OCI-LY1 (cell line): Measurements from ENCODE around the gene TNFAIP8L3.

Source experiments
- H2AFZ ChIP-seq: fragments of 200-600 bp; sonication (generic), shearing (Covaris generic); 2 replicates; pipeline ENCODE4 v1.6.0; 2014; ENCODE audit warnings: antibody characterized with exemption, mild to moderate bottlenecking, low read length
- H3F3A ChIP-seq: fragments of 200-600 bp; sonication (generic), shearing (Covaris generic); 2 replicates; pipeline ENCODE4 v1.6.0; 2014; ENCODE audit warnings: mild to moderate bottlenecking, antibody characterized with exemption, low read length, moderate library complexity; ENCODE audit not compliant: insufficient read depth
- H3K27ac ChIP-seq: fragments of 200-600 bp; sonication (generic); 2 replicates; pipeline ENCODE4 v1.5.1; 2014; ENCODE audit warnings: low read length, mixed run types, mild to moderate bottlenecking, low read depth; ENCODE audit not compliant: poor library complexity, severe bottlenecking
- H3K27me3 ChIP-seq: fragments of 200-600 bp; sonication (generic); 2 replicates; pipeline ENCODE4 v1.6.0; 2014; ENCODE audit warnings: antibody characterized with exemption, mild to moderate bottlenecking, low read length, moderate library complexity; ENCODE audit not compliant: insufficient read depth
- H3K36me3 ChIP-seq: fragments of 200-600 bp; sonication (generic); 2 replicates; pipeline ENCODE4 v1.6.1; 2014; ENCODE audit warnings: mild to moderate bottlenecking, antibody characterized with exemption, low read length, moderate library complexity, mixed read lengths; ENCODE audit not compliant: insufficient read depth
- H3K4me1 ChIP-seq: fragments of 200-600 bp; sonication (generic); 2 replicates; pipeline ENCODE4 v1.5.1; 2014; ENCODE audit warnings: mild to moderate bottlenecking, low read length, moderate library complexity; ENCODE audit not compliant: insufficient read depth, severe bottlenecking
- H3K4me2 ChIP-seq: fragments of 200-600 bp; sonication (generic), shearing (Covaris generic); 2 replicates; pipeline ENCODE4 v1.6.1; 2014; ENCODE audit warnings: low read length
- H3K4me3 ChIP-seq: fragments of 200-600 bp; sonication (generic); 2 replicates; pipeline ENCODE4 v1.5.1; 2014; ENCODE audit warnings: low read length, low read depth, mild to moderate bottlenecking, mixed read lengths; ENCODE audit not compliant: poor library complexity, severe bottlenecking
- H3K79me2 ChIP-seq: fragments of 200-600 bp; shearing (Covaris generic); 2 replicates; pipeline ENCODE4 v1.6.1; 2016; ENCODE audit warnings: mixed run types, low read length, mixed read lengths; ENCODE audit not compliant: insufficient read depth
- H3K9ac ChIP-seq: fragments of 200-600 bp; sonication (generic), shearing (Covaris generic); 2 replicates; pipeline ENCODE4 v1.6.1; 2014; ENCODE audit warnings: mild to moderate bottlenecking, low read length, mixed read lengths
- H3K9me2 ChIP-seq: fragments of 200-600 bp; sonication (generic), shearing (Covaris generic); 2 replicates; pipeline ENCODE4 v1.6.1; 2014; ENCODE audit warnings: low read depth, mild to moderate bottlenecking, low read length, mixed read lengths
- H3K9me3 ChIP-seq: fragments of 200-600 bp; shearing (Covaris generic); 2 replicates; pipeline ENCODE4 v1.6.1; 2014; ENCODE audit warnings: low read length, mixed read lengths
- H4K20me1 ChIP-seq: fragments of 200-600 bp; sonication (generic), shearing (Covaris generic); 2 replicates; pipeline ENCODE4 v1.6.0; 2016; ENCODE audit warnings: mild to moderate bottlenecking, low read length; ENCODE audit not compliant: insufficient read depth
- EZH2 ChIP-seq: fragments of 200-600 bp; sonication (generic), shearing (Covaris generic); IDR thresholded peaks from 2 replicates; pipeline ENCODE4 v1.8.0; 2017; ENCODE audit warnings: borderline replicate concordance, mixed run types, mild to moderate bottlenecking, antibody characterized with exemption, low read length, moderate library complexity, mixed read lengths
- TF ChIP-seq, protein P1 (sequence below): fragments of 200-600 bp; sonication (generic), shearing (Covaris generic); IDR thresholded peaks from 2 replicates; pipeline ENCODE4 v1.5.1; 2017; ENCODE audit warnings: mild to moderate bottlenecking, antibody characterized with exemption, low read length, moderate library complexity, mixed read lengths

TNFAIP8L3 gene

DNA sequence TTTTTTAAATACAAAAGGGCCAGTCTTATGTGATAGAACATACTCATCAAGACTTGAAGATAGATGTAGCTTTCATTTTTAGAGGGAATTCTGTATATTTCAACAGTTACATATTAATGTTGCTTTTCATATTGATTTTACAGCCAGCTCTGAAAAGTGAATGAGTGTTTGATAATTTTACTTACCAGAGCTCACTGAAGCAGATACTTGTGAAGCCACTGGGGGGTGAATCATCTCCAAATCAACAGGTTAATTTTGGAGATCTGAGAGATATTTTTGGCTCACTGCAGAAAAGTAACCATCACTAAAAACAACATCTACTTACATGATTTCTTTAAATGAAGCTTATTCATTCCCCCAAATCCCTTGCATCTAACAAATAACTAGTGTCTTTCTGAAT lies 24.7 kb downstream of the TNFAIP8L3 start:
- Histone ChIP-seq H3K79me2 (no peaks in the 10 kb centered on the region), H3F3A (no peaks in the 10 kb centered on the region)
- no peak for TF ChIP-seq EZH2
- TF ChIP-seq, protein P1, sequence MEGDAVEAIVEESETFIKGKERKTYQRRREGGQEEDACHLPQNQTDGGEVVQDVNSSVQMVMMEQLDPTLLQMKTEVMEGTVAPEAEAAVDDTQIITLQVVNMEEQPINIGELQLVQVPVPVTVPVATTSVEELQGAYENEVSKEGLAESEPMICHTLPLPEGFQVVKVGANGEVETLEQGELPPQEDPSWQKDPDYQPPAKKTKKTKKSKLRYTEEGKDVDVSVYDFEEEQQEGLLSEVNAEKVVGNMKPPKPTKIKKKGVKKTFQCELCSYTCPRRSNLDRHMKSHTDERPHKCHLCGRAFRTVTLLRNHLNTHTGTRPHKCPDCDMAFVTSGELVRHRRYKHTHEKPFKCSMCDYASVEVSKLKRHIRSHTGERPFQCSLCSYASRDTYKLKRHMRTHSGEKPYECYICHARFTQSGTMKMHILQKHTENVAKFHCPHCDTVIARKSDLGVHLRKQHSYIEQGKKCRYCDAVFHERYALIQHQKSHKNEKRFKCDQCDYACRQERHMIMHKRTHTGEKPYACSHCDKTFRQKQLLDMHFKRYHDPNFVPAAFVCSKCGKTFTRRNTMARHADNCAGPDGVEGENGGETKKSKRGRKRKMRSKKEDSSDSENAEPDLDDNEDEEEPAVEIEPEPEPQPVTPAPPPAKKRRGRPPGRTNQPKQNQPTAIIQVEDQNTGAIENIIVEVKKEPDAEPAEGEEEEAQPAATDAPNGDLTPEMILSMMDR, result no peak

DNA sequence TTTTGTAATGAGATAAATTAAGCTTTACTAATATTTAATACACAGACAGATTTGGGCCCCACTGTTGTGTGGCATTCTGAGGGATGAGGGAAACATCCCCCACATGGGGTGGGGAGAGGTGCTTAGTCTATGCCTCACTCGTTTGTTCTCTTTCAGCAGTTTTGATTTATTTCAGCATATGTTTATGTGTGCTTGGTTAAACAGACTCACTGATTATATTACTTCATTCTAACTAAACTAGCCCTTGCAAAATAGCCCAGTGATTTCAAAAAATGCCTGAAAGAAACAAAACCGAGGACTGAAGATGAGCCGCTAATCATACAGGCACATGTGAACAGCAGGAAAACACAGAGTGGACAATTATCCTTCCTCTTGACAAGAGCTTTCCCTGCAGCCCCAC lies 27.2 kb downstream of the TNFAIP8L3 start:
- Histone ChIP-seq H3K4me1 (no peaks in the 10 kb centered on the region), H3K36me3 (no peaks in the 10 kb centered on the region), H3K79me2 (no peaks in the 10 kb centered on the region), H3K27me3 (no peaks in the 10 kb centered on the region), H3K4me2 (no peak overlapping the region), H3K4me3 (no peak overlapping the region), H3K9ac (no peak overlapping the region), H2AFZ (no peak overlapping the region), H3F3A (no peaks in the 10 kb centered on the region), H3K9me2 (no peaks in the 10 kb centered on the region), H3K27ac (no peak overlapping the region), H3K9me3 (no peaks in the 10 kb centered on the region), H4K20me1 (no peaks in the 10 kb centered on the region)
- no peak for TF ChIP-seq EZH2
- TF ChIP-seq, protein P1, result no peak

More for the DNA sequence above, 24.7 kb downstream of the TNFAIP8L3 start:
- Histone ChIP-seq H3K27me3 (no peaks in the 10 kb centered on the region), H3K36me3 (no peaks in the 10 kb centered on the region), H3K9me2 (no peaks in the 10 kb centered on the region), H3K4me3 (no peak overlapping the region), H3K4me1 (no peaks in the 10 kb centered on the region), H4K20me1 (no peaks in the 10 kb centered on the region), H3K27ac (no peak overlapping the region), H3K4me2 (no peak overlapping the region), H3K9me3 (no peaks in the 10 kb centered on the region), H2AFZ (no peak overlapping the region), H3K9ac (no peak overlapping the region)

DNA sequence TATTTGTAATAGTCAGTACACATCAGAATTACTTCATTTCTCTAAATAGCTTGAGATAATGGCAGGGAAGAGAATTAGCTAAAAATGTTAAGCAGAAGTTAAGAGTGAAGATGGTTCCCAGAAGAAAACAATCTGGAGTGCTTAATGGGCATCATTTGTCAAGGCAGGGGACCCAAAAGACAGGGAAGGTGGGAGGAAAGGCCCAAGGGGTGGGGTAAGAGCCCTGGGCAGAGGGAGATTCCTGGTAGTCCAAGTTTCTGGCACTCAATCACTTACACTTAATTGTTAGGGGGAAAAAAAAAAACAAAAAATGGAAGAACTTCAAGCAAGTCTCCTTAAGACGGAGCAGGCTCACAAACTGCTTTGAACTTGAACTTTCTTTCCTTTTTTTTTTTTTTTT lies 28.9 kb downstream of the TNFAIP8L3 start:
- Histone ChIP-seq H2AFZ (no peak overlapping the region), H3K27ac (no peak overlapping the region), H3K4me3 (no peak overlapping the region), H3K36me3 (no peaks in the 10 kb centered on the region), H3F3A (no peaks in the 10 kb centered on the region), H3K79me2 (no peaks in the 10 kb centered on the region), H3K9me2 (no peaks in the 10 kb centered on the region), H3K27me3 (no peaks in the 10 kb centered on the region), H4K20me1 (no peaks in the 10 kb centered on the region), H3K9ac (no peak overlapping the region), H3K9me3 (no peaks in the 10 kb centered on the region), H3K4me2 (no peak overlapping the region), H3K4me1 (no peaks in the 10 kb centered on the region)
- TF ChIP-seq EZH2, result no peak
- TF ChIP-seq, protein P1, result no peak
